Tibial artery (tissue), 4 donors: Measurements from ENCODE around the gene LYSMD3.

Experiments used
- DNase-seq, 2 donors: peaks; one replicate each; pipeline ENCODE4 v3.0.0-alpha.2; 2019
- H3K27ac ChIP-seq, 2 donors: fragments of 200-600 bp; sonication (generic) in 1 of 2; 1 replicate in 1 of 2; 2 replicates in 1 of 2; pipeline ENCODE4 v1.5.1; 2018 to 2019; ENCODE audit warnings: mild to moderate bottlenecking in 1 of 2
- H3K27me3 ChIP-seq, 2 donors: fragments of 200-600 bp; sonication (generic) in 1 of 2; one replicate each; pipeline versions ENCODE4 v1.5.1 to v1.6.0; 2016 to 2019
- H3K36me3 ChIP-seq, 3 donors: fragments of 200-600 bp; sonication (generic) in 2 of 3; one replicate each; pipeline ENCODE4 v1.5.1; 2016 to 2019; ENCODE audit warnings: mild to moderate bottlenecking in 2 of 3
- H3K4me1 ChIP-seq, 4 donors: fragments of 200-600 bp; sonication (generic) in 2 of 4; 1 replicate in 3 of 4; 2 replicates in 1 of 4; pipeline ENCODE4 v1.5.1; 2016 to 2019
- H3K4me3 ChIP-seq, 2 donors: fragments of 200-600 bp; sonication (generic) in 1 of 2; 1 replicate in 1 of 2; 2 replicates in 1 of 2; pipeline ENCODE4 v1.5.1; 2018 to 2019; ENCODE audit warnings: mild to moderate bottlenecking in 2 of 2
- H3K9me3 ChIP-seq, 3 donors: fragments of 200-600 bp; sonication (generic) in 1 of 3; one replicate each; pipeline ENCODE4 v1.5.1; 2016 to 2019
- intact Hi-C: fragments of 100-400 bp; cut with DNase I; formaldehyde crosslinking; loops from one replicate; pipeline ENCODE4 v1.15.0; 2023; ENCODE audit warnings: low total_unique reads
- TF ChIP-seq, protein P1 (sequence below), 2 experiments: fragments of 200-600 bp in 1 of 2; fragments of 450-650 bp in 1 of 2; IDR thresholded peaks; one replicate each; pipeline ENCODE4 v1.5.1; 2017 to 2019; ENCODE audit warnings: antibody characterized with exemption in 2 of 2, mild to moderate bottlenecking in 1 of 2, moderate library complexity in 1 of 2

Gene LYSMD3

DNA sequence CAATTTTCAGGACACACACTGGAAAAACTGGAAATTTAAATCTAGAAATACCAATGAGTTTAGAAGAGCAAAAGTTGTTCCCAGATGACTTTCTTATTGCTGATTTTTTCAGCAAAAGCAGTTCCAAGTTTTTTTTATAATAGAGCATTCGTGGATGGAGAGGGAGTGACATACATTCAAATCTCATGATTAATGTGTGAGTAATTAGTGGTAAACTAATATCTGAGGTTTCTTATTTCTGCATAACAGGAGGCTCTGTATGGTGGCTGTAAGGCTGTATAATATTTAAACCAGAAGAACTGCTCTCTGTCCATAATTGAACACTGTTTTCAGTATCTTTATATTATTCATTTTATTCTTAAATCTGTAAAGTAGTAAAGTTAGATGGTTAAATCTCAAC is 25.8 kb downstream of the LYSMD3 start:
- no peaks in the 10 kb centered on the region for H3K36me3 ChIP-seq
- no peak overlapping the region for H3K4me3 ChIP-seq
- no peak for DNase-seq
- no peaks in the 10 kb centered on the region for H3K9me3 ChIP-seq
- TF ChIP-seq, protein P1, sequence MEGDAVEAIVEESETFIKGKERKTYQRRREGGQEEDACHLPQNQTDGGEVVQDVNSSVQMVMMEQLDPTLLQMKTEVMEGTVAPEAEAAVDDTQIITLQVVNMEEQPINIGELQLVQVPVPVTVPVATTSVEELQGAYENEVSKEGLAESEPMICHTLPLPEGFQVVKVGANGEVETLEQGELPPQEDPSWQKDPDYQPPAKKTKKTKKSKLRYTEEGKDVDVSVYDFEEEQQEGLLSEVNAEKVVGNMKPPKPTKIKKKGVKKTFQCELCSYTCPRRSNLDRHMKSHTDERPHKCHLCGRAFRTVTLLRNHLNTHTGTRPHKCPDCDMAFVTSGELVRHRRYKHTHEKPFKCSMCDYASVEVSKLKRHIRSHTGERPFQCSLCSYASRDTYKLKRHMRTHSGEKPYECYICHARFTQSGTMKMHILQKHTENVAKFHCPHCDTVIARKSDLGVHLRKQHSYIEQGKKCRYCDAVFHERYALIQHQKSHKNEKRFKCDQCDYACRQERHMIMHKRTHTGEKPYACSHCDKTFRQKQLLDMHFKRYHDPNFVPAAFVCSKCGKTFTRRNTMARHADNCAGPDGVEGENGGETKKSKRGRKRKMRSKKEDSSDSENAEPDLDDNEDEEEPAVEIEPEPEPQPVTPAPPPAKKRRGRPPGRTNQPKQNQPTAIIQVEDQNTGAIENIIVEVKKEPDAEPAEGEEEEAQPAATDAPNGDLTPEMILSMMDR (IDR thresholded peaks at IDR 0.05): no peak
- H3K4me1 ChIP-seq: no peaks in the 10 kb centered on the region
- H3K27ac ChIP-seq: no peak overlapping the region
- no peaks in the 10 kb centered on the region for H3K27me3 ChIP-seq
- intact Hi-C loops: no loop called here

DNA sequence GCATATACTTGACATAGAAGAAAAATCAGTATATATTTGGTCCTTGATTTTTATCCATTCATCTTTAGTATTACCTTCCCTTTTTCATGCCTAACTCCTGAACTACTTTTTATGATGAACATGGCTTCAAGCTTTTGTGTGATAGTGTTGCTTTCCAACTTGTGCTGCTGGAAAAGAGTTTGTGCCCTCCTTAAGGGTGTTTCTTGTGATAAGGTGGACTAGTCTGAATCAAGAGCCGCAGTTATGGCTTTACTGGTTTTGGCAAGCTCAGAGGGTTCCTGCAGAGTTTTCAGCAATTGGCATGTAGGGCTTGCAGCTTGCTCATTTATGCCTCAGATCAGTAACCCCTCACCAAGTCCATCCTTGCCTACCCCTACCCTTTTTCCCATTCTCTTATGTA is 34.2 kb downstream of the LYSMD3 start:
- DNase-seq: no peak
- TF ChIP-seq, protein P1 (IDR thresholded peaks at IDR 0.05): no peak
- no peak overlapping the region for H3K4me3 ChIP-seq
- no peaks in the 10 kb centered on the region for H3K27me3 ChIP-seq
- H3K27ac ChIP-seq: no peak overlapping the region
- no peaks in the 10 kb centered on the region for H3K36me3 ChIP-seq
- no peaks in the 10 kb centered on the region for H3K9me3 ChIP-seq
- H3K4me1 ChIP-seq: no peaks in the 10 kb centered on the region
- intact Hi-C loops: no loop called here

DNA sequence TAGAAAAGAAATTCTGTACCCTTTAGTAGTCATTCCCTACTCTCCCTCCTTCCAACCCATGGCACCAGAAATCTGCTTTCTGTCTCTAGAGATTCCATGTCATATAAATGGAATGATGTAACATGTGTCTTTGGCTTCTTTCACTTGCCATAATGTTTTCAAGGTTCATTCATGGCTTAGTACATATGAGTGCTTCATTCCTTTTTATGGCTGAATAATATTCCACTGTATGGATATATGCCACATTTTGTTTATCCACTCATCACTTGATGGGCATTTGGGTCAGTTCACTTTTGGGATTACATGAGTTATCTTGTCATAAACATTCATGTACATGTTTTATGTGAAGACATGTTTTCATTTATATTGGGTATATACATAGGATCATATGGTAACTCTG is 35.3 kb downstream of the LYSMD3 start:
- Histone ChIP-seq H3K36me3 (no peaks in the 10 kb centered on the region), H3K27ac (no peak overlapping the region), H3K27me3 (no peaks in the 10 kb centered on the region), H3K4me1 (no peaks in the 10 kb centered on the region), H3K9me3 (no peaks in the 10 kb centered on the region), H3K4me3 (no peak overlapping the region)
- TF ChIP-seq, protein P1 (IDR thresholded peaks at IDR 0.05): no peak
- intact Hi-C loops: no loop called here
- DNase-seq: no peak

DNA sequence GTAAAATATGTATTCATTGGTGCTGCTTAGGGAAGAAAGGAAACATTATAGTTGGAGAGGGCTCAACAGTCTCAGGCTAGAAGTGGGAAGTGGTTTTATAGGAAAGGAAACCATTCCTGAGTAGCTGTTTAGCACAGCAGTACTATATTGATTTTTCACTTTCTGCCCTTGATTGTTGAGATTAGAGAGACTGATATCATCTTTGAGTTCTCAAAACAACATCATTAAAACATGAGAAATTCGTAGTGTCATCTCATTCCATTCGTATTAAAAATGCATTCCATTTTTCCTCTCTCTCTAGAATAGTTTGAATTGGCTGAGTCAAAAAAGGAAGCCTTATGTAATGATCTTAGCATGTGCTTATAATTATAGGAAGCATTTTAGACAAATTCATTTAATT is 40.6 kb downstream of the LYSMD3 start:
- H3K27ac ChIP-seq: no peak overlapping the region
- H3K4me3 ChIP-seq: no peak overlapping the region
- H3K4me1 ChIP-seq: no peaks in the 10 kb centered on the region
- no peaks in the 10 kb centered on the region for H3K36me3 ChIP-seq
- H3K9me3 ChIP-seq: no peaks in the 10 kb centered on the region
- intact Hi-C loops: no loop called here
- DNase-seq: no peak
- H3K27me3 ChIP-seq: no peaks in the 10 kb centered on the region
- TF ChIP-seq, protein P1 (IDR thresholded peaks at IDR 0.05): no peak

DNA sequence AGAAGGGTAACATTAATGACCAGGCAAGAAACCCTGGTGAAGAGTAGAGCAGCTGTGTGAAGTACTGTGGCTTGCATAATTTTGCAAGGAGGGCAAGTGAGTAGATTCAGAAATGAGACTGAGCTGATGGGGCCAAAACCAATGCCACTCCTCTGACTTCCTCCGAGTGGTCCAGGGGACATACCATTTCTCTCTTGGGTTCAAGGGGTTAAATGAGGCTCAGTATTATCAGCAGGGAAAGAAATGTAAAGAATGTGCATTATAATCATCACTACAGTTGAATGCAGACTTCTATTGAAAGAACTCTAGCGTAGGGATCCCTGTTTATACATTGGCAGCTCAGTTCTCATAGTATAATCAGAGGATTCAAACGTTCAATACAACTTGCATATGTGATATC is 44.8 kb downstream of the LYSMD3 start:
- Histone ChIP-seq H3K4me3 (no peak overlapping the region), H3K27me3 (no peaks in the 10 kb centered on the region), H3K36me3 (no peaks in the 10 kb centered on the region), H3K9me3 (no peaks in the 10 kb centered on the region), H3K4me1 (no peaks in the 10 kb centered on the region), H3K27ac (no peak overlapping the region)
- intact Hi-C loops: no loop called here
- DNase-seq: no peak
- TF ChIP-seq, protein P1 (IDR thresholded peaks at IDR 0.05): no peak

DNA sequence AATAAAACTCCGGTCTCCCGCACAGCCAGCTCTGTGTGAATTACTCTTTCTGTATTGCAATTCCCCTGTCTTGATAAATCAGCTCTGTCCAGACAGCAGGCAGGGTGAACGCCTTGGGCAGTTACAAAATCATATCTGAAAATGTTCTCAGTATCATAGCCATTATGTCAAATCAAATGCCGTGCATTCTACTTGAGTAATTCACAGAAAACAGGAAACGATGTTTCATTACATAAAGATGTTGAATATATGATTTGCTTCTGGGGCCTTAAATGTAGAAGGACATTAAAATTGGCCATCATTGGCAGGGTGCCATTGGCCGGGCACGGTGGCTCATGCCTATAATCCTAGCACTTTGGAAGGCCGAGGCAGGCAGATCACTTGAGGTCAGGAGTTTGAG is 46.2 kb downstream of the LYSMD3 start:
- H3K27me3 ChIP-seq: no peaks in the 10 kb centered on the region
- no peak overlapping the region for H3K27ac ChIP-seq
- intact Hi-C loops: no loop called here
- no peak for DNase-seq
- no peaks in the 10 kb centered on the region for H3K4me1 ChIP-seq
- no peaks in the 10 kb centered on the region for H3K9me3 ChIP-seq
- H3K36me3 ChIP-seq: no peaks in the 10 kb centered on the region
- no peak overlapping the region for H3K4me3 ChIP-seq
- TF ChIP-seq, protein P1 (IDR thresholded peaks at IDR 0.05): no peak
